Breast epithelium (tissue), 3 donors: ENCODE data around the gene GNB1L.

Experiments used
- POLR2A ChIP-seq: fragments of 450-650 bp; IDR thresholded peaks from one replicate; pipeline ENCODE4 v1.6.1; 2016; ENCODE audit warnings: antibody characterized with exemption, mild to moderate bottlenecking, moderate library complexity
- POLR2AphosphoS5 ChIP-seq, 3 donors: sonication (generic); formaldehyde crosslinking; IDR thresholded peaks; one replicate each; pipeline ENCODE4 v1.6.1; 2017; ENCODE audit warnings: antibody characterized with exemption in 3 of 3
- TF ChIP-seq, protein P1 (sequence below), 3 donors: fragments of 450-650 bp; IDR thresholded peaks; one replicate each; pipeline ENCODE4 v1.5.1; 2016 to 2017; ENCODE audit warnings: antibody characterized with exemption in 3 of 3, mild to moderate bottlenecking in 3 of 3, moderate library complexity in 3 of 3

DNA sequence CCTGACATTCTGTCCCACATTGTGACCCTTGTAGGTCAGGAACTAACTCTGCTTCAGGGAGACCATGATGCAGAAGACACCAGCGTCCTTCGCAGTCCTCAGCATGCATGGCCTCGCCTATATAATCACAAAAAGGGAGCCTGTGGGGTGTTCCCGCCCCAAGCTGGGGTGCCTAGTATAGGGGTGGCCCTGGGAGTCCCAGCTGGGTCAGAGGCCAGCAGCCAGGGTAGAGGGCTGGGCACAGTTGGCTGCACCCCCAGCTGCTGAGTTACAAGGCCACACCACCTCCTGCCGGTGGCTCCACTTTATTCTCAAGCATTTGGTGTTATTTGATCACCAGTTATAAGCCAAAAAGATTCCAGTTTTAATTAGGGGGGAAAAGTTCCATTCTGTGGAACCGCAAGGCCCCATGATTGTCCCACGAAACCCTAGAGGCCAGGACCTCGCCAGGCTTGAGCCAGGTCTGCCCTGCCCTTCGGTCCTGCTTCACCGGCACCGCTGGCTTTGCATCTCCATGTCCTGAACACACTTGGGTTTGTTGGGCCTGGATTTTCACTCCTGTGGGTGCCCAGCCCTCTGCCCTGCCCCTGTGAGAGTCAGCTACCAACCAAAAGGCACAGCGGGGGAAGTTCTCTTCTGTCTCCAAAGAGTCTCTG is 15.0 kb upstream of the GNB1L start:
- TF ChIP-seq, protein P1, sequence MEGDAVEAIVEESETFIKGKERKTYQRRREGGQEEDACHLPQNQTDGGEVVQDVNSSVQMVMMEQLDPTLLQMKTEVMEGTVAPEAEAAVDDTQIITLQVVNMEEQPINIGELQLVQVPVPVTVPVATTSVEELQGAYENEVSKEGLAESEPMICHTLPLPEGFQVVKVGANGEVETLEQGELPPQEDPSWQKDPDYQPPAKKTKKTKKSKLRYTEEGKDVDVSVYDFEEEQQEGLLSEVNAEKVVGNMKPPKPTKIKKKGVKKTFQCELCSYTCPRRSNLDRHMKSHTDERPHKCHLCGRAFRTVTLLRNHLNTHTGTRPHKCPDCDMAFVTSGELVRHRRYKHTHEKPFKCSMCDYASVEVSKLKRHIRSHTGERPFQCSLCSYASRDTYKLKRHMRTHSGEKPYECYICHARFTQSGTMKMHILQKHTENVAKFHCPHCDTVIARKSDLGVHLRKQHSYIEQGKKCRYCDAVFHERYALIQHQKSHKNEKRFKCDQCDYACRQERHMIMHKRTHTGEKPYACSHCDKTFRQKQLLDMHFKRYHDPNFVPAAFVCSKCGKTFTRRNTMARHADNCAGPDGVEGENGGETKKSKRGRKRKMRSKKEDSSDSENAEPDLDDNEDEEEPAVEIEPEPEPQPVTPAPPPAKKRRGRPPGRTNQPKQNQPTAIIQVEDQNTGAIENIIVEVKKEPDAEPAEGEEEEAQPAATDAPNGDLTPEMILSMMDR (IDR thresholded peaks at IDR 0.05): no peak
- no peak for TF ChIP-seq POLR2A
- no peak for TF ChIP-seq POLR2AphosphoS5 (IDR thresholded peaks at IDR 0.05)
